A549 (cell line): ENCODE measurements around the gene DHPS.

Source experiments
- CHD2 ChIP-seq: fragments of 150-350 bp; IDR thresholded peaks from 2 replicates; pipeline ENCODE4 v1.6.1; 2014; ENCODE audit warnings: low read length; ENCODE audit not compliant: partially characterized antibody
- EP300 ChIP-seq, 2 experiments: fragments of >200 bp; sonication (Bioruptor Twin); formaldehyde crosslinking; IDR thresholded peaks; 2 replicates in 1 of 2; 3 replicates in 1 of 2; pipeline ENCODE4 v1.6.1; 2016 to 2017
- MYC ChIP-seq: IDR thresholded peaks from 2 replicates; pipeline ENCODE4 v1.6.1; 2012; ENCODE audit warnings: mild to moderate bottlenecking, inconsistent platforms, low read length, improper control_type of control experiment, borderline replicate concordance
- POLR2A ChIP-seq: IDR thresholded peaks from 2 replicates; pipeline ENCODE4 v1.6.1; 2012; ENCODE audit warnings: mild to moderate bottlenecking, low read length
- ZFP36 ChIP-seq: fragments of 450-650 bp; IDR thresholded peaks from 2 replicates; pipeline ENCODE4 v1.6.1; 2014; ENCODE audit warnings: borderline replicate concordance; ENCODE audit not compliant: partially characterized antibody
- TF ChIP-seq, protein P1 (sequence below): fragments of >200 bp; sonication (Bioruptor Twin); formaldehyde crosslinking; IDR thresholded peaks from 3 replicates; pipeline ENCODE4 v1.5.1; 2016

DNA sequence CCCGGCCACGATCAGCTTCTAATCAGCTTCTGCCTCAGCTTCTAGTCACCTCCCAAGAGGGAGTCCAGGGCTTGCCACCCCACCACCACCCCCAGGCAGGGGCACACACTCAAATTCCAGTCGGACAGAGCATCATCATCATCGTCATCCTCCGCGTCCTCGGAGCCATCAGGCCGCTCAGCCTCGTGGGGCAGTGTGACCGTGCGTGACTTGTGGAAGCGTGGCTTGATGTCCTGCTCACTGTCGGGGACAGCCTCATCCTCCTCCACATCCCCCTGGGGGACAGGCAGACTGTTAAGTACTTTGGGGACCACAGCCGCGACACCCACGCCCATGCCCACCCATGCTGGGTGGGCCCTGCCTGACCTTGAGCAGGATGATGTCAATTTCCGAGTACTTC, 29.5 kb upstream of the DHPS start:
- no peak for TF ChIP-seq EP300 (IDR thresholded peaks at IDR 0.05)
- TF ChIP-seq, protein P1, sequence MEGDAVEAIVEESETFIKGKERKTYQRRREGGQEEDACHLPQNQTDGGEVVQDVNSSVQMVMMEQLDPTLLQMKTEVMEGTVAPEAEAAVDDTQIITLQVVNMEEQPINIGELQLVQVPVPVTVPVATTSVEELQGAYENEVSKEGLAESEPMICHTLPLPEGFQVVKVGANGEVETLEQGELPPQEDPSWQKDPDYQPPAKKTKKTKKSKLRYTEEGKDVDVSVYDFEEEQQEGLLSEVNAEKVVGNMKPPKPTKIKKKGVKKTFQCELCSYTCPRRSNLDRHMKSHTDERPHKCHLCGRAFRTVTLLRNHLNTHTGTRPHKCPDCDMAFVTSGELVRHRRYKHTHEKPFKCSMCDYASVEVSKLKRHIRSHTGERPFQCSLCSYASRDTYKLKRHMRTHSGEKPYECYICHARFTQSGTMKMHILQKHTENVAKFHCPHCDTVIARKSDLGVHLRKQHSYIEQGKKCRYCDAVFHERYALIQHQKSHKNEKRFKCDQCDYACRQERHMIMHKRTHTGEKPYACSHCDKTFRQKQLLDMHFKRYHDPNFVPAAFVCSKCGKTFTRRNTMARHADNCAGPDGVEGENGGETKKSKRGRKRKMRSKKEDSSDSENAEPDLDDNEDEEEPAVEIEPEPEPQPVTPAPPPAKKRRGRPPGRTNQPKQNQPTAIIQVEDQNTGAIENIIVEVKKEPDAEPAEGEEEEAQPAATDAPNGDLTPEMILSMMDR, result no peak
- TF ChIP-seq ZFP36, result no peak
- TF ChIP-seq MYC, result no peak
- TF ChIP-seq POLR2A, result no peak
- no peak for TF ChIP-seq CHD2
